NCI-H345 (cell line): ENCODE measurements around the gene B9D1.
A peak's percentile ranks its signal among the peaks of the same experiment; 100 is the strongest.

ENCODE experiments used
- DNase-seq: peaks from one replicate; lab custom pipeline; 2025; lab: John Stamatoyannopoulos, UW

B9D1 gene

DNA sequence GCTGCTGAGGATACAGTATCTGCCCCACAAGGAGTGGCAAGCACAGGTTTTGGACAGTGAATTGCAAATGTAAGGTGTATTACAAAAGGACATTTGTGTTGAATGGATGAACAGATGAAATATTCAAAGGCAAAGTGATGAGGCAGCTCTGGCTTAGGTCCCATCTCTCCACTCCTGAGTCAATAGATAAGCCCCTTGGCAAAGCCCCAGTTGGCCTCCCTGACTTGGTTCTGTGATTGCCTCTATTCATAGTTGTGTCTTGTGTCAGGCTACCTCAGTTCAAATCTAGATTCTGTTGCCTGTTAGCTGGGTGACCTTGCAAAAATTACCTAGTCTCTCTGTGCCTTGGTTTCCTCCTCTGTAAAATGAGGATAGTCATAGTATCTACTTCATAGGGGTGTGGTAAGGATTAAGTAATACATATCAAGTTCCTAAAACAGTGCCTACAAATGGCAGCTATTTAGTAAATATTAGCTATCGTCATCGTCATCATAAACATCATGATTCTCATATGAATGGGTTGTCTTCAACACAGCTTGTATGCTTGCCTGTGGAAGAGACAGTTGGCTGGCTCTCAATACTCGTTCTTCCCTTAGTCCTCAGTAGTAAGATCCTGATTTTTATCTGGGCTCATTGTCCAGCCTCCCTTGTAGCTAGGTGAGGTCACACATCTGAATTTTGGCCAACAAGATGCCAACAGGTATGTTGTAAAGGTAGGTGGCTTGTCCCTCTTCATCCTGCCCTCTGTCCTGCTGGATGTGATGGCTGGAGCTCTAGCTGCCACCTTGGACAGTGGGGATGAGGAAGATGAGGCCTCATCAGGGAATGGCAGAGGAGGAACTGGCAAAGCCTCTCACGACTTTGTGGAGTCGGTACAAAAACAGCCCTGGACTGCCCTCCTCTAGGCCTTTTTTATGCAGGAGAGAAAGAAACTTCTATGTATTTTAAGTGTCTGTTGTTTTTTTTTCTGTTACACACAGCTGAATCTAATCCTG lies 26.6 kb upstream of the B9D1 start:
- DNase-seq: no peak

DNA sequence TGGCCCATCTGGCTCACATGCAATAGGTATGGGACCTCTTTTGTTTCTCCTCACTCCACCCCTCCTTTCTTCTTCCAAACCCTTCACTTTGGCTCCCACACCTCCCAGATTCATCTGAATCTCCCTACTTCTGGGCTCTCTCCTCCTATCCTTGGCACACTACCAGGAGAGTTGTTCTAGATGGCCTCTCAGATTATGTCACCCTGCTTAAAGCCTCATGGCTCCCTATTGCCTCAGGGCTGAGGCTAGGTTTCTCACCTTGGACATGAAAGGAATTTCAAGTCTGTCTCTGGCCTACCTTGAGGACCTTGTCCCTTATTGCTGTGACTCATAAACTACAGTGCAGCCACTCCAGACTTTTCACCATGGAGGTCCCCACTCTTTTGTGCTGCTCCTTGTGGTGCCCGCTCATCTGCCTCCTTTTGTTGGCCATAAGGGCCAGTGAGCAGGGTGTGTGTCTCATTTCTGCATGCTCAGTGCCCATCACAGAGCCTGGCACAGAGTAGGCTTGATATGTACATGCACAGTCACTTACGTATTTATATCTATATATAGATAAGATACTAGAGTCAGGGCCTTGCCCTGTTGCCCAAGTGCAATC lies 25.5 kb upstream of the B9D1 start:
- no peak for DNase-seq

- no peak for DNase-seq
These were observed 24.7 kb upstream of the B9D1 start, which contains the start of gene MFAP4 for GRCh38 chr17:19386974-19387920. Gene MFAP4, minus strand, starts transcription at chr17:19387190. Its CDS starts 35 bp downstream, at chr17:19387155.

DNA sequence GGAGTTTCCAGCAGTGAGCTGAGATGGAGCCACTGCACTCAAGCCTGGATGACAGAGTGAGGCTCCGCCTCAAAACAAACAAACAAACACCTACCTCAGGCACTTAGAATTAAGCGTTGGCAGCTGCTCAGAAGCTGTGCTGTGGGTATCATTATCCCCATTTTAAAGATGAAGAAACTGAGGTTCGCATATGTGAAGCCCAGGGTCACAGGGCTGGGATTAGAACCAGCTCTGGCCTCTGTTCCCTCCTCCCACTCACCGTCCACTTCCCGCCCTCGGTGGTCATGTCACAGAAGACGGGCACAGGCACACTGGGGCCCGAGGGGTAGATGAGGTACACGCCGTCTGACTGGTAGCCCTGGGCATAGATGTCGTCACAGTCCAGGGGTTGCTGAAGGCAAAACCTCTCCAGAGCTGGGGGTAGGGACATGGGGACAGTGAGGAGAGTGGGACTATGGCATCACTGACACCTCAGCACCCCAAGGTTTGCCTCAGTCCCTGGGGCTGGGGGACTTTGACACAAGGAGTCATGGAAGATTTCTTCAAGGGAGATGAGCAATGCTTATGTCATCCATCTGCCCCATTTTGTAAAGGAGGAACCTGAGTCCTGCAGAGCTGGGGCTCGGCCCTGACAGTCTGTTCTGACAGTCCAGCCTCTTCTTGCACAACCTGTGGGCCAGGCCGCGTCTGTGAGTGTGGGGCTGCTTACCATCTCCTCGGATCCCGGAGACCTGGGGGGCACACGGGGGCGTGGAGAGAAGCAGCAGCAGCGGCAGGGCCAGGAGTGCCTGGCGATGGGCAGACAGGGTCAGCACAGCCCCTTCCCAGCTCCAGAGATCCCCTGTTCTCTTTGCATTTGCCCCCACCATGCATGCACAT lies 23.8 kb upstream of the B9D1 start:
- DNase-seq: peak; percentile 30

DNA sequence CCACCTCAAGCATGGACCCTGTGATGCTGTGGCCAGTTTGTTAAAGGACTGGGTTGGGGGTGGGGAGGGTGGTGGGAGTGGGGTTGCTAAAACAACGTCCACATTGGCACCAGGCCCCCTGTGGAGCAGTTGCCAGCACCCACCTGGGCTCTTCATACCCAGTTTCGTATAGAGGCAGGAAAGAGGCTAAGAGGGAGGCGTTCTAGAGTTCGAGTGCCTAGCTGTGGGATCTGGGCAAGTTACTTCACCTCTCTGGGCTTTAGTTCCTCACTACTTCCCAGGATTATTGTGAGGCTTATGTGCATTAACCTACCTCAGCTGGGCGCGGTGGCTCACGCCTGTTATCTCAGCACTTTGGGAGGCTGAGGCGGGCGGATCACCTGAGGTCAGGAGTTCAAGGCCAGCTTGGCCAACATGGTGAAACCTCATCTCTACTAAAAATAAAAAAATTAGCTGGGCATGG lies 23.0 kb upstream of the B9D1 start:
- DNase-seq: no peak

DNA sequence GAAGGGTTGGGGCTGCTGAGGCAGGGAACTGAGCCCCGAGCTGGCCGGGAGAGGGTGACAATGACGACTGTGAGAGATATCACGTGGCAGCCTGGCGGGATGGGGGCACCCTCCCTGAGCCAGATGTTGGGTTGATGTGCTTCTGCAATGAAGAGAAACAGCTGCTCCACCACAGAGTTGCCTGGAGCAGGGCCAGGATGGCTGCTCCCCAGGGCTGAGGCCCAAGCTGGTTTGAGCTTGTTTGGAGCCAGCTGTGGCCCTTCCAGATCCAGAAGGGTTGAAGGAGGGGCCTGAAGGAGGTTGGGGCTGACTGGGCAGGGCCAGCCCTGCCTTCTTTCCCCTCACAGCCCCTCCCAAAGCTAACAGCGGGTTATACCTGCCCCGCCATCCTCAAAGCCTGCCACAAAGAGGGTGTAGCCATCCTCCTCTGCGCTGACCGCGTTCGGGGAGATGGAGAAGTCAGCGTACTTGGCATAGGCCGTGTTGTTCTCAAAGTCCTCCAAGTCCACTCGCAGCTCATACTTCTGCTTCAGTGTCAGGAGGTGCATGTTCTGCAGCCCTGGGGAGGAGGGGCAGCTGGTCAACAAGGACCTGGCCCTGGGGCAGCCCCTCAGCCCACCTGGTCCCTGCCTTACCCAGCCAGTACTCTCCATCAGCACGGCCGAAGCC lies 22.3 kb upstream of the B9D1 start:
- no peak for DNase-seq

- DNase-seq: no peak
These were observed 21.4 kb upstream of the B9D1 start for GRCh38 chr17:19383681-19384470.

GRCh38 chr17:19382531-19383444 lies 20.3 kb upstream of the B9D1 start:
- no peak for DNase-seq

DNA sequence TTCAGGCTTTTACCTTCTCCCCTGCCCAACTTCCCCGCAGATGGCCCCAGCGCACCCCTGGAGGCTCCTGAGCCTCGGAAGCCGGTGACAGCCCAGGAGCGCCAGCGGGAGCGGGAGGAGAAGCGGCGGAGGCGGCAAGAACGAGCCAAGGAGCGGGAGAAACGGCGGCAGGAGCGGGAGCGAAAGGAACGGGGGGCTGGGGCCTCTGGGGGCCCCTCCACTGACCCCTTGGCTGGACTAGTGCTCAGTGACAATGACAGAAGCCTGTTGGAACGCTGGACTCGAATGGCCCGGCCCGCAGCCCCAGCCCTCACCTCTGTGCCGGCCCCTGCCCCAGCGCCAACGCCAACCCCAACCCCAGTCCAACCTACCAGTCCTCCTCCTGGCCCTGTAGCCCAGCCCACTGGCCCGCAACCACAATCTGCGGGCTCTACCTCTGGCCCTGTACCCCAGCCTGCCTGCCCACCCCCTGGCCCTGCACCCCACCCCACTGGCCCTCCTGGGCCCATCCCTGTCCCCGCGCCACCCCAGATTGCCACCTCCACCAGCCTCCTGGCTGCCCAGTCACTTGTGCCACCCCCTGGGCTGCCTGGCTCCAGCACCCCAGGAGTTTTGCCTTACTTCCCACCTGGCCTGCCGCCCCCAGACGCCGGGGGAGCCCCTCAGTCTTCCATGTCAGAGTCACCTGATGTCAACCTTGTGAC lies 19.4 kb upstream of the B9D1 start:
- no peak for DNase-seq

DNA sequence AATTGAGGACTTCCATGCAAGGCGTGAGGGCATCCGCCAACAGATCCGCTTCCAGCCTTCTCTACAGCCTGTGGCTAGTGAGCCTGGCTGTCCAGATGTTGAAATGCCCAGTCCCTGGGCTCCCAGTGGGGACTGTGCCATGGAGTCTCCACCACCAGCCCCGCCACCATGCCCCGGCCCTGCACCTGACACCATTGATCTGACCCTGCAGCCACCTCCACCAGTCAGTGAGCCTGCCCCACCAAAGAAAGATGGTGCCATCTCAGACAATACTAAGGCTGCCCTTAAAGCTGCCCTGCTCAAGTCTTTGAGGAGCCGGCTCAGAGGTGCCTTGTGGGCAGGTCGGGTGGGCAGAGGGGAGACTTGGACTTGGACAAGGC lies 18.8 kb upstream of the B9D1 start:
- DNase-seq: no peak

- no peak for DNase-seq
These were observed 18.2 kb upstream of the B9D1 start for GRCh38 chr17:19380481-19381301.

DNA sequence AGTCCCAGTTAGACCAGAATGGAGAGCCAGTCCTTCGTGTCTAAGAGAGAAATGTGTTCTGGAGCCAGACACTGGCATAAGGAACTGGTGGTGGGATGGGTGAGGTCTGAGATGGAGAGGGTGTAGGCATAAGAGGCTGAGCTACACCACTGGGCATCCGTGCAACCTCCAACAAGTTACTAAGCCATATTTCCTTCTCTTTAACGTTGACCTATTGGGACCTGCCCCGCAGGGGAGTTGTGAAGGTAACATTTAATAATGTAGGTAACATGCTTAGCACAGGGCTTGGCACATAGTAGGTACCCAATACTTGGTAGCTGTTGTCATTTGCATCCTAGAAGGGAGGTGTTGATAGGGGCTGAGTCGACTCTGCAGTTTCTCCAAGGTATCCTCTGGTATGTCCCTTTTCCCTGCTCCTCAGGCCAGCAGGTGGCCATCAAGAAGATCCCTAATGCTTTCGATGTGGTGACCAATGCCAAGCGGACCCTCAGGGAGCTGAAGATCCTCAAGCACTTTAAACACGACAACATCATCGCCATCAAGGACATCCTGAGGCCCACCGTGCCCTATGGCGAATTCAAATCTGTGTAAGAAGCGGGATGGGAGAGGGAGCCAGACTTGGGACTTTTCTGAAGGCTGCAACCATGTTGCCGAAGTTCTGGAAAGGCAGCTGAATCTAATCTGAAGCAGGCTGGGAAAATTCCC lies 17.0 kb upstream of the B9D1 start:
- no peak for DNase-seq

- no peak for DNase-seq
These were observed 16.2 kb upstream of the B9D1 start, which contains the start of gene MAPK7 for GRCh38 chr17:19378416-19379360. Gene MAPK7, plus strand, starts transcription at chr17:19378498. Its CDS starts 403 bp downstream, at chr17:19378901.

GRCh38 chr17:19377602-19378415 lies 15.3 kb upstream of the B9D1 start:
- DNase-seq: peak; percentile 96
